Calu3 (cell line): ENCODE measurements around the gene SRGAP3. TPM values are rescaled to one million over a fixed set of nuclear protein-coding genes. Genes with fewer than 3 reads are reported as not detected.

Experiments used
- BruUV-seq: library from RNA; stranded (reverse); fragments of 400-500 nt; replicated peaks from 2 replicates; lab custom pipeline; 2021; lab: Mats Ljungman, UMichigan
- CTCF ChIA-PET: fragments of 300-600 bp; sonication (Branson Sonifier 250); formaldehyde crosslinking; loops from one replicate; lab custom pipeline; 2022; ENCODE audit warnings: antibody characterized with exemption; lab: Charles Lee
- DNase-seq: peaks from one replicate; pipeline ENCODE4 v3.0.0; 2022
- H3K27ac Mint-ChIP-seq: one replicate; pipeline ENCODE4 v1.8.0; 2022; ENCODE audit warnings: mixed read lengths; ENCODE audit not compliant: unreplicated experiment
- H3K27me3 Mint-ChIP-seq: one replicate; pipeline ENCODE4 v1.8.0; 2022; ENCODE audit warnings: mixed read lengths; ENCODE audit not compliant: unreplicated experiment
- H3K36me3 Mint-ChIP-seq: one replicate; pipeline ENCODE4 v1.8.0; 2022; ENCODE audit warnings: mild to moderate bottlenecking, moderate library complexity, mixed read lengths; ENCODE audit not compliant: insufficient read depth, unreplicated experiment
- H3K4me1 Mint-ChIP-seq: one replicate; pipeline ENCODE4 v1.8.0; 2022; ENCODE audit warnings: mild to moderate bottlenecking, low read depth, mixed read lengths; ENCODE audit not compliant: unreplicated experiment
- H3K4me3 Mint-ChIP-seq: one replicate; pipeline ENCODE4 v1.8.0; 2022; ENCODE audit warnings: mild to moderate bottlenecking, low read depth, moderate library complexity, mixed read lengths; ENCODE audit not compliant: unreplicated experiment
- H3K9me3 Mint-ChIP-seq: one replicate; pipeline ENCODE4 v1.8.0; 2022; ENCODE audit warnings: low read depth, mixed read lengths; ENCODE audit not compliant: unreplicated experiment
- CTCF ChIP-seq: fragments of 200-600 bp; IDR thresholded peaks from one replicate; pipeline ENCODE4 v1.8.0; 2022; ENCODE audit warnings: antibody characterized with exemption; ENCODE audit not compliant: unreplicated experiment
- intact Hi-C: fragments of 100-400 bp; cut with micrococcal nuclease; formaldehyde crosslinking; loops from one replicate; pipeline ENCODE4 v1.10.0; 2022; ENCODE audit not compliant: unreplicated experiment
- total RNA-seq: library from RNA; stranded (reverse); gene quantifications from 2 replicates; pipeline ENCODE4 v1.2.3, GENCODE V29; 2022

SRGAP3 gene
- total RNA-seq, 1 experiment from 2014 or later: 8.2 TPM

GRCh38 chr3:9183811-9184460 is 65.5 kb downstream of the SRGAP3 start:
- H3K27me3 Mint-ChIP-seq: no peaks in the 10 kb centered on the region

GRCh38 chr3:9183011-9183410 is 66.4 kb downstream of the SRGAP3 start:
- BruUV-seq: no TSS peak
- no peaks in the 10 kb centered on the region for H3K36me3 Mint-ChIP-seq
- H3K27me3 Mint-ChIP-seq: no peaks in the 10 kb centered on the region
- intact Hi-C loops: no loop called here
- CTCF ChIA-PET: no interaction called here
- no peak overlapping the region for H3K4me3 Mint-ChIP-seq
- no peak for TF ChIP-seq CTCF
- DNase-seq: no peak
- H3K9me3 Mint-ChIP-seq: no peaks in the 10 kb centered on the region
- H3K27ac Mint-ChIP-seq: no peak overlapping the region
- no peaks in the 10 kb centered on the region for H3K4me1 Mint-ChIP-seq

More at GRCh38 chr3:9183811-9184460, 65.5 kb downstream of the SRGAP3 start:
- DNase-seq: no peak
- BruUV-seq: no TSS peak
- Mint-ChIP-seq H3K9me3 (no peaks in the 10 kb centered on the region), H3K36me3 (no peaks in the 10 kb centered on the region), H3K4me3 (no peak overlapping the region), H3K4me1 (no peaks in the 10 kb centered on the region), H3K27ac (no peak overlapping the region)
- TF ChIP-seq CTCF: no peak
- CTCF ChIA-PET: interaction anchor here (0.7 kb wide), 1 partner anchor 117 kb away, joined by 4 read pairs; no protein-coding TSS in a partner anchor
- intact Hi-C loops: no loop called here

- H3K27me3 Mint-ChIP-seq: no peaks in the 10 kb centered on the region
- H3K9me3 Mint-ChIP-seq: no peaks in the 10 kb centered on the region
- no TSS peak for BruUV-seq
- no peaks in the 10 kb centered on the region for H3K36me3 Mint-ChIP-seq
- CTCF ChIA-PET: no interaction called here
- no peak for TF ChIP-seq CTCF
- no peak for DNase-seq
- intact Hi-C loops: no loop called here
- H3K27ac Mint-ChIP-seq: no peak overlapping the region
- no peak overlapping the region for H3K4me3 Mint-ChIP-seq
- H3K4me1 Mint-ChIP-seq: no peaks in the 10 kb centered on the region
Measured at GRCh38 chr3:9180764-9181117, 68.7 kb downstream of the SRGAP3 start.

- Mint-ChIP-seq H3K27ac (no peak overlapping the region), H3K36me3 (no peaks in the 10 kb centered on the region), H3K4me3 (no peak overlapping the region), H3K27me3 (no peaks in the 10 kb centered on the region), H3K9me3 (no peaks in the 10 kb centered on the region), H3K4me1 (peaks cover 6% of the 10 kb centered on the region)
- intact Hi-C loops: no loop called here
- CTCF ChIA-PET: no interaction called here
- BruUV-seq: no TSS peak
- TF ChIP-seq CTCF: no peak
- no peak for DNase-seq
Measured at GRCh38 chr3:9179826-9180763, 69.4 kb downstream of the SRGAP3 start.
